Breast epithelium (tissue), 4 donors: ENCODE data around the gene ASB7. TPM values are rescaled to one million over a fixed set of nuclear protein-coding genes. Genes with fewer than 3 reads are reported as not detected.
A peak's percentile ranks its signal among the peaks of the same experiment; 100 is the strongest.

Experiments used
- DNase-seq, 2 donors: peaks; one replicate each; pipeline ENCODE4 v3.0.0-alpha.2; 2019; ENCODE audit warnings: low spot score in 2 of 2
- H3K27ac ChIP-seq, 2 donors: fragments of 200-600 bp; sonication (generic) in 1 of 2; one replicate each; pipeline ENCODE4 v1.5.1; 2016 to 2019; ENCODE audit warnings: mild to moderate bottlenecking in 1 of 2
- H3K27me3 ChIP-seq, 2 donors: fragments of 200-600 bp; sonication (generic) in 1 of 2; one replicate each; pipeline versions ENCODE4 v1.5.1 to v1.6.0; 2017 to 2019; ENCODE audit warnings: control low read depth in 1 of 2, mild to moderate bottlenecking in 1 of 2
- H3K36me3 ChIP-seq: fragments of 200-600 bp; one replicate; pipeline ENCODE4 v1.5.1; 2019
- H3K4me1 ChIP-seq, 2 donors: fragments of 200-600 bp; sonication (generic); one replicate each; pipeline ENCODE4 v1.5.1; 2016 to 2019; ENCODE audit warnings: control low read depth in 1 of 2
- H3K4me3 ChIP-seq, 3 donors: fragments of 200-600 bp; sonication (generic); 1 replicate in 2 of 3; 2 replicates in 1 of 3; pipeline ENCODE4 v1.5.1; 2016 to 2019; ENCODE audit warnings: mild to moderate bottlenecking in 3 of 3, moderate library complexity in 2 of 3
- H3K9me3 ChIP-seq, 2 donors: fragments of 200-600 bp; sonication (generic) in 1 of 2; one replicate each; pipeline ENCODE4 v1.5.1; 2016 to 2019; ENCODE audit warnings: control low read depth in 1 of 2
- CTCF ChIP-seq, 3 donors: fragments of 450-650 bp; IDR thresholded peaks; one replicate each; pipeline ENCODE4 v1.5.1; 2016 to 2017; ENCODE audit warnings: antibody characterized with exemption in 3 of 3, mild to moderate bottlenecking in 3 of 3, moderate library complexity in 3 of 3
- POLR2A ChIP-seq: fragments of 450-650 bp; IDR thresholded peaks from one replicate; pipeline ENCODE4 v1.6.1; 2016; ENCODE audit warnings: antibody characterized with exemption, mild to moderate bottlenecking, moderate library complexity
- POLR2AphosphoS5 ChIP-seq, 3 donors: sonication (generic); formaldehyde crosslinking; IDR thresholded peaks; one replicate each; pipeline ENCODE4 v1.6.1; 2017; ENCODE audit warnings: antibody characterized with exemption in 3 of 3
- intact Hi-C: fragments of 100-400 bp; cut with DNase I; formaldehyde crosslinking; loops from one replicate; pipeline ENCODE4 v1.15.1; 2023; ENCODE audit warnings: low total_unique reads
- total RNA-seq, 3 donors: library from RNA; depleted of rRNA; stranded (reverse); fragments of >200 nt; gene quantifications; one replicate each; pipeline ENCODE4 v1.1.0, GENCODE V29; 2016

ASB7 gene
- total RNA-seq, 3 donors from 2014 or later: 10.7 to 17.1 (median 12.1) TPM

- no peaks in the 10 kb centered on the region for H3K4me1 ChIP-seq
- intact Hi-C loops: no loop called here
- TF ChIP-seq POLR2AphosphoS5 (IDR thresholded peaks at IDR 0.05) (no peak), CTCF (IDR thresholded peaks at IDR 0.05) (no peak), POLR2A (no peak)
Measured at GRCh38 chr15:100645671-100646070, 43.3 kb downstream of the ASB7 start.

DNA sequence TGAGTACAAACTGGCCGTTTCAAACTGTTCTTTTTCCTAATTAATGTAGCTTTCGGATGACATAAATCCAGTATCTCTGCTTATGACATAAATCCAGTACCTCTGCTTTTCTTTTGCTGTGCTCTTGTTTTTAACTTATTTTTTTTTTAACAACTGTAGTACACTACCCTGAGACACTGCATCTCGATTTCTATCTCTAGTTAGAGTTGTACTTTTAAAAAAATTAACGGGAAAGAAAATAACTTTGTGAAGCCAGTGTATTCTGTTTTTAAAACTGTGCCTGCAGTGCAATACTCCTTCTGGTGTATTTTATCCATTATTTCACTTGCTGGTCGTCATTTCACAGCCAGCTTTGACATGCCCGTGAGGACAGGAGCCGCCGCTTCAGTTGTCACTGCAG, 46.6 kb downstream of the ASB7 start:
- H3K9me3 ChIP-seq: no peaks in the 10 kb centered on the region

More at GRCh38 chr15:100645671-100646070, 43.3 kb downstream of the ASB7 start:
- H3K9me3 ChIP-seq: no peaks in the 10 kb centered on the region
- DNase-seq: no peak
- H3K27ac ChIP-seq: peak overlapping the region in 1 of 2 donors; percentile 28
- no peak overlapping the region for H3K4me3 ChIP-seq
- H3K36me3 ChIP-seq: no peaks in the 10 kb centered on the region
- no peaks in the 10 kb centered on the region for H3K27me3 ChIP-seq

GRCh38 chr15:100650685-100651084, 48.3 kb downstream of the ASB7 start:
- Histone ChIP-seq H3K27me3 (no peaks in the 10 kb centered on the region), H3K4me1 (no peaks in the 10 kb centered on the region), H3K27ac (no peak overlapping the region), H3K4me3 (no peak overlapping the region), H3K9me3 (no peaks in the 10 kb centered on the region), H3K36me3 (no peaks in the 10 kb centered on the region)
- TF ChIP-seq POLR2A (no peak), POLR2AphosphoS5 (IDR thresholded peaks at IDR 0.05) (no peak), CTCF (IDR thresholded peaks at IDR 0.05) (no peak)
- intact Hi-C loops: no loop called here
- DNase-seq: no peak

More for the DNA sequence above, 46.6 kb downstream of the ASB7 start:
- no peak for DNase-seq
- Histone ChIP-seq H3K4me1 (no peaks in the 10 kb centered on the region), H3K27ac (no peak overlapping the region), H3K36me3 (no peaks in the 10 kb centered on the region), H3K4me3 (no peak overlapping the region), H3K27me3 (no peaks in the 10 kb centered on the region)
- intact Hi-C loops: no loop called here
- TF ChIP-seq POLR2AphosphoS5 (IDR thresholded peaks at IDR 0.05) (no peak), CTCF (IDR thresholded peaks at IDR 0.05) (no peak), POLR2A (no peak)

DNA sequence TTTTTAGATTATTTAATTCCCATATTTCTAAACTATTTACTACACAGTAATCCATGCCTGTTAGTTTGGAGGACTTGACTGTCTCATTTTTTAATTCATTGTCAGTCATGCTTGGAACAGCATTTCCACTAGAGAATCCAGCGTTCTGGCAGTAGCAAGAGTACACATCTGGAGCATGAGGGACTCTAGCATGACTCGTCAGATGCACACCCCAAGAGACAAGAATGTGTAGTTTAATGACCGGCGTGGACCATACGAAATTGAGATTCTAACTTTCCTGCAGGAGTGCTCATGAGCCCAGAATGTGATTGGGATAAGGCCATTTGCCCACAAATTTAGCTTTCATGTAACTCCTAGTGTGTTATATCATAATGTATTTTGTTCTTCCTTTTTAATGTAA, 48.9 kb downstream of the ASB7 start:
- intact Hi-C loops: no loop called here
- Histone ChIP-seq H3K36me3 (no peaks in the 10 kb centered on the region), H3K27me3 (no peaks in the 10 kb centered on the region), H3K4me1 (no peaks in the 10 kb centered on the region), H3K27ac (no peak overlapping the region), H3K9me3 (no peaks in the 10 kb centered on the region), H3K4me3 (no peak overlapping the region)
- TF ChIP-seq POLR2AphosphoS5 (IDR thresholded peaks at IDR 0.05): no peak
- TF ChIP-seq CTCF (IDR thresholded peaks at IDR 0.05): no peak
- TF ChIP-seq POLR2A: no peak
- DNase-seq: no peak

- Histone ChIP-seq H3K27ac (no peak overlapping the region), H3K36me3 (no peaks in the 10 kb centered on the region), H3K4me1 (no peaks in the 10 kb centered on the region), H3K27me3 (no peaks in the 10 kb centered on the region), H3K9me3 (no peaks in the 10 kb centered on the region), H3K4me3 (no peak overlapping the region)
- TF ChIP-seq POLR2A (no peak), POLR2AphosphoS5 (IDR thresholded peaks at IDR 0.05) (no peak), CTCF (IDR thresholded peaks at IDR 0.05) (no peak)
- no peak for DNase-seq
- intact Hi-C loops: no loop called here
Measured at GRCh38 chr15:100652116-100652515, 49.7 kb downstream of the ASB7 start.
